IPS-18c (cell line): ENCODE measurements around the gene SMIM3.
"Not testable (repeated sequence)": the region's sequence is repeated elsewhere in the genome, so short reads cannot be mapped to it uniquely, and the experiment has no call there.

Experiments used
- H3K4me3 ChIP-seq: 2 replicates; pipeline ENCODE4 v1.7.0; 2013; ENCODE audit warnings: low read depth, mild to moderate bottlenecking, low read length, moderate library complexity; ENCODE audit not compliant: insufficient read depth
- H3K9me3 ChIP-seq: one replicate; pipeline ENCODE4 v1.6.1; 2013; ENCODE audit warnings: mild to moderate bottlenecking, low read length, moderate library complexity; ENCODE audit not compliant: control insufficient read depth, insufficient read depth

SMIM3 gene

GRCh38 chr5:150845185-150845859 is 66.8 kb downstream of the SMIM3 start:
- H3K9me3 ChIP-seq, H3K4me3 ChIP-seq: not testable (repeated sequence)

- H3K4me3 ChIP-seq, H3K9me3 ChIP-seq: not testable (repeated sequence)
Measured at GRCh38 chr5:150846308-150846653, 67.7 kb downstream of the SMIM3 start, which contains the start of gene IRGM. TSS of gene IRGM (plus strand) at chr5:150846521. CDS start at chr5:150848124, 1,603 bp downstream.
